ENCODE measurements around the gene SS18L1.
"Not testable (repeated sequence)": the region's sequence is repeated elsewhere in the genome, so short reads cannot be mapped to it uniquely, and the experiment has no call there.

Gene SS18L1

GRCh38 chr20:62147528-62147927 lies 4.0 kb downstream of the SS18L1 start:
- no peak for DNase-seq
- intact Hi-C loops (cut with DNase I): loop anchor here (10.0 kb wide), 1 partner anchor 87 kb away; the partner anchor contains the start of gene OSBPL2

GRCh38 chr20:62148383-62148782 lies 4.8 kb downstream of the SS18L1 start:
- not testable (repeated sequence) for DNase-seq
- intact Hi-C loops (cut with DNase I): loop anchor here (10.0 kb wide), 1 partner anchor 86 kb away; the partner anchor contains the start of gene OSBPL2

- intact Hi-C loops (cut with DNase I): loop anchor here (10.0 kb wide), 1 partner anchor 86 kb away; the partner anchor contains the start of gene OSBPL2
- no peak for DNase-seq
These were observed 5.3 kb downstream of the SS18L1 start for GRCh38 chr20:62148908-62149314.

GRCh38 chr20:62149532-62150309 lies 6.2 kb downstream of the SS18L1 start:
- DNase-seq: peak in 12 of 42 donors; percentile 22 to 57 (median 41)
- intact Hi-C loops (cut with DNase I): loop anchor here (10.0 kb wide), 1 partner anchor 85 kb away; the partner anchor contains the start of gene OSBPL2

GRCh38 chr20:62150310-62150575 lies 6.7 kb downstream of the SS18L1 start:
- intact Hi-C loops (cut with DNase I): no loop called here
- no peak for DNase-seq

GRCh38 chr20:62151225-62151624 lies 7.7 kb downstream of the SS18L1 start:
- intact Hi-C loops (cut with DNase I): no loop called here
- DNase-seq: no peak

- DNase-seq: no peak
- intact Hi-C loops (cut with DNase I): no loop called here
These were observed 8.3 kb downstream of the SS18L1 start for GRCh38 chr20:62151835-62152364.

GRCh38 chr20:62155428-62156253 lies 12.1 kb downstream of the SS18L1 start:
- DNase-seq: no peak
- intact Hi-C loops (cut with DNase I): no loop called here

- intact Hi-C loops (cut with DNase I): no loop called here
- no peak for DNase-seq
These were observed 12.6 kb downstream of the SS18L1 start for GRCh38 chr20:62156254-62156556.

GRCh38 chr20:62156592-62157386 lies 13.2 kb downstream of the SS18L1 start:
- intact Hi-C loops (cut with DNase I): no loop called here
- peak in 41 of 42 donors; percentile 42 to 84 (median 65) for DNase-seq

- intact Hi-C loops (cut with DNase I): no loop called here
- DNase-seq: no peak
These were observed 14.0 kb downstream of the SS18L1 start for GRCh38 chr20:62157387-62158087.

GRCh38 chr20:62158088-62158400 lies 14.5 kb downstream of the SS18L1 start:
- intact Hi-C loops (cut with DNase I): no loop called here
- DNase-seq: no peak

- intact Hi-C loops (cut with DNase I): no loop called here
- DNase-seq: no peak
These were observed 15.0 kb downstream of the SS18L1 start for GRCh38 chr20:62158541-62158940.

- DNase-seq: no peak
- intact Hi-C loops (cut with DNase I): no loop called here
These were observed 15.5 kb downstream of the SS18L1 start for GRCh38 chr20:62159052-62159451.

GRCh38 chr20:62159839-62160238 lies 16.3 kb downstream of the SS18L1 start:
- DNase-seq: peak in 1 of 42 donors; percentile 41
- intact Hi-C loops (cut with DNase I): no loop called here

GRCh38 chr20:62160253-62160652 lies 16.7 kb downstream of the SS18L1 start:
- intact Hi-C loops (cut with DNase I): no loop called here
- no peak for DNase-seq

- intact Hi-C loops (cut with DNase I): no loop called here
- no peak for DNase-seq
These were observed 17.3 kb downstream of the SS18L1 start for GRCh38 chr20:62160876-62161275.

- intact Hi-C loops (cut with DNase I): no loop called here
- no peak for DNase-seq
These were observed 17.8 kb downstream of the SS18L1 start for GRCh38 chr20:62161347-62161746.

All from head of caudate nucleus (tissue), 42 donors.